Activated CD4-positive, alpha-beta T cell treated with anti-CD3 and anti-CD28 coated beads, Interleukin-2, Interleukin-6, amounts not matched to agents 100 ng/mL and 50 ng/mL, durations not matched to agents 16 hours and 8 hours (primary cell): ENCODE results near the gene NLN.
"Not testable (repeated sequence)": the region's sequence is repeated elsewhere in the genome, so short reads cannot be mapped to it uniquely, and the experiment has no call there.

Experiments
- DNase-seq: peaks from one replicate; pipeline ENCODE4 v3.0.0-alpha.2; 2020

NLN gene

DNA sequence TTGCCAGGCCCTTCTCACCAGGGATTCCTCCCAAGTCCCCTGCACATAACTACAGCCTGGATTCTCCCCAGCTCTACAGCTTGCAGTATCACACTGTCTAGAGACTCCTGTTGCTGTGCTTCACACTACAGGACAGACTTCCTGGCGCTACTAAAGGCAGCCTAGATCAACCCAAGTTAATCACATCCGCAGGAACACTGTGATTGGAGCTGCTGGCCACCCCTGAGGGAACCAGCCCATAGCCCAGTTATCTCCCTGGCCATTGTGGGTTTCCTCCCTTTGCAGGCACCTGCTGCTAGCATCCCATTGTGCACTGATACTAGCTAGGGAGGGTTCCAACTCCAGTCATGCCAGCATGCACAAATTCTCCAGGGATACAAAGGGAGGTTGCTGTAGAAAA lies 53.5 kb downstream of the NLN start:
- no peak for DNase-seq

GRCh38 chr5:65776441-65777141 lies 54.6 kb downstream of the NLN start:
- DNase-seq: no peak

DNA sequence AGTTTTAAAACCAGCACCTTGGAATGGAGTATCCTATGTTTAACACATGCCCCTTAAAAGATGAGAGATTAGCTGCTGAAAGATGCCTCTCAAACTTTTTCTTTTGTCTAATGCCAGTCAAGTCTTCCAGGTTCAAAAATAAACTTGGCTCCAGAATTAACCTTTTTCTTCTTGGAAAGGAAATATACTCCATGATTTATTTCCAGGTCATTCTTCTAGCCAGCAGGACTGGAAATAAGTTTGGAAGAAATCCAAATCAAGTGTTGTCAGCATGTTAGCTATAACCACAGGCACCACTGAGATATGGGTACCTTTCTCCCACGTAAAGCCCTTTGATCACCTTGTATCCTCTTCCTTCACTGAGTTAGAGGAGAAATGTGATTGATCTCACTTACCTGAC lies 56.1 kb downstream of the NLN start:
- DNase-seq: no peak

GRCh38 chr5:65779643-65780042 lies 57.6 kb downstream of the NLN start:
- peak; percentile 49 for DNase-seq

DNA sequence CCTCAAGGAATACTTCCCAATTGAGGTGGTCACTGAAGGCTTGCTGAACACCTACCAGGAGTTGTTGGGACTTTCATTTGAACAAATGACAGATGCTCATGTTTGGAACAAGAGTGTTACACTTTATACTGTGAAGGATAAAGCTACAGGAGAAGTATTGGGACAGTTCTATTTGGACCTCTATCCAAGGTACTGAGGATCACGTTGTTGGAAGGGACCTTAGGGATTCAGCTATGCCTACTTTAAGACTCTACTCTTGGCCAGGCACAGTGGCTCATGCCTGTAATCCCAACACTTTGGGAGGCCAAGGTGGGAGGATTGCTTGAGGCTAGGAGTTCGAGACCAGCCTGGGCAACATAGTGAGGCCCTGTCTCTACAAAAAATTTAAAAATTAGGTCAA lies 66.3 kb downstream of the NLN start:
- DNase-seq: not testable (repeated sequence)

DNA sequence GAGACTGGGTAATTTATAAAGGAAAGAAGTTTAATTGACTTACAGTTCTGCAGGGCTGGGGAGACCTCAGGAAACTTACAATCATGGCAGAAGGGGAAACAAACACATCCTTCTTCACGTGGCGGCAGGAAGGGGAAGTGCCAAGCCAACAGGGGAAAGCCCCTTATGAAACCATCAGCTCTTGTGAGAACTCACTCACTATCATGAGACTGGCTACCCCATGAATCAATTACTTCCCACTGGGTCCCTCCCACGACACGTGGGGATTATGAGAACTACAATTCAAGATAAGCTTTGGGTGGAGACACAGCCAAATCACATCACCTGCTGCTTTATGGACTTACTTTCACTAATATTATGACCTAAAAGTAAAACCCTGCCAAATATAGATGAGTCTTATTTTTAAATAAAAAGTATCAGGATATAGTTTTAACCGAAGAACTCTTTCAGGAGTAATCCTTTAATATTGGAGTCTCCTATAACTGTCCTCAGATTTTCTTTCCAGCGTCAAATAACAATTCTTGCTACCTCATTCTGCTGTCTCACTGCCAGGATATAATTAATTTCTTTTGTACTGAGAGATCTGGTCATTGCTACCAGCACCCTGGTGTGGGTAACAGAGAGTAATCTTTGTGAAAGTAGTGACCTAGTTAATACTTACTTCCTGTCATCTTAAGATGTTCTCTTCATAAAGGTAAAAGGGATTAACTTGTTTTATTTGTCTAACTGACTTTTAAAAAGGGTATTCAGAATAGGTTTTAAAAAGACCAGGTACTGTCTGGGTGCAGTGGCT lies 68.6 kb downstream of the NLN start:
- peak; percentile 43 for DNase-seq

GRCh38 chr5:65791712-65792673 lies 70.0 kb downstream of the NLN start:
- DNase-seq: no peak

DNA sequence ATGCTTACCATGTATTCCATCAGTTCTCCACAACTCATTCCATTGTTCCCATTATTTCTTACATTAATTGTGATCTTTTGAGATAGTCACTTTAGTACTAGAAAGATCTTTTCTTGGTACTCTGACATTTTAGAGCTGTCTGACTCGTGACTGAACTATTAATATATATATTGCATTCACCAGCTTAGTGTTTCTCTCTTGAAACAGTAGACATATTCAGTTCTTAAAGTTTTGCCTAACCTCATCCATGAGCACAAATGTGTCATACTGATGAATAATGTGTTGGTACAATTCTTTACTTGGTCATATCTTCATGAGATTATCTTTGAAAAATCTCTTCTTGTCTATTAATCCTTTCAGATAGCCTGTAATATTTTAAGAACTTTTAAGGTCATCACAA lies 74.3 kb downstream of the NLN start:
- DNase-seq: no peak

- DNase-seq: peak; percentile 34
Observed at GRCh38 chr5:65796751-65797316, 74.8 kb downstream of the NLN start.

DNA sequence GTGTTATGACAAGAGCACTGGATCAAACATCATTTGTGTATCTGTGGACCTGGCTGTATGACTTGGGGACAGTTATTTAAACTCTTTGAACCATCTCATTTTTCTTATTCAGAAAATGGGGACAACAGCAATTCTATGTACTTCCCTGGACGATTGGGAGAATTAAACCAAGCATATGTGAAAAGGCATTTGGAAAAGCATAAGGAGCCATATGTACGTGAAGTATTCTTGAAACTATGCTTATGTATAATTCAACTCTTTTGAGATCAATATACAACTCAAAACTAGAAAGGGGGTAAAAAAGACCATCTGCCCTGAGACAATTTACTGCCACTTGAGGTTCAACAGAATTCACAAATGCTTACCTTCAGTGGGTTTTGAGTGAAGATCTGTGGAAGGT lies 75.5 kb downstream of the NLN start:
- no peak for DNase-seq

- DNase-seq: no peak
Observed at GRCh38 chr5:65799857-65800256, 77.9 kb downstream of the NLN start.

DNA sequence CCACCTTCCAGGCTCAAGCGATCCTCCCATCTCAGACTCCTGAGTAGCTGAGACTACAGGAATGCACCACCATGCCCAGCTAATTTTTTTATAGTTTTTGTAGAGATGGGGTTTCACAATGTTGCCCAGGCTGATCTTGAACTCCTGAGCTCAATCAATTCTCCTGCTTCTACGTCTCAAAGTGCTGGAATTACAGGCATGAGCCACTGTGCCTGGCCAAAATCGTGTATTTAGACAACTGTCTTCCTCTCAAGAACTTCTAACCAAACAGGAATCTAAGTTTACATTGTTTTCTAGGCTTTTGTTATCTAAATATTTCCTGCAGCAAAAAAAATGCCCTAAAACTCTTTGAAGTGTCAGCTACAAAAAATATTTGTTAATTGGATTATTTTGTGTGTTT lies 78.8 kb downstream of the NLN start:
- no peak for DNase-seq

DNA sequence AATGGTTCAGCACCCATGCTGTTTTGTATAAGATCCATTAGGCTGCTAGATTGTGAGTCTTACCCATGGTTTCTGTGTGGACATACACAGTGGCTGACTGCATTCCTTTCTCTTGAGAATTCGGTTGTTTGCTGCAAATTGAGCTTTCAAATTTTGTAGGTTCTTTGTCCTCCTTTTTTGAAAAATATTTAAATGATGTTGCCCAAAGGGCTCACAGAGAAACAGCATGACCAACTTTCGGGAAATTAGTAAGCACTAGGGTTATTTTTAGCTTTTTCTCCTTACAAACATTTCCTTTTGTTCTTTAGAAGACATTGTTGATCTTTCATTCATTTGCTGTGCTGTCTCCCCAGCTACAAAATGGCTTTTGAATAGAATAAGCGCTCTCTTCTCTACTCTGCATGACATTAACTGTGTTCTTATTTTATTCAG lies 79.4 kb downstream of the NLN start:
- no peak for DNase-seq

GRCh38 chr5:65802080-65802479 lies 80.1 kb downstream of the NLN start:
- DNase-seq: no peak

- DNase-seq: no peak
Observed at GRCh38 chr5:65802820-65803219, 80.8 kb downstream of the NLN start.

GRCh38 chr5:65803699-65804391 lies 81.8 kb downstream of the NLN start:
- DNase-seq: peak; percentile 64

DNA sequence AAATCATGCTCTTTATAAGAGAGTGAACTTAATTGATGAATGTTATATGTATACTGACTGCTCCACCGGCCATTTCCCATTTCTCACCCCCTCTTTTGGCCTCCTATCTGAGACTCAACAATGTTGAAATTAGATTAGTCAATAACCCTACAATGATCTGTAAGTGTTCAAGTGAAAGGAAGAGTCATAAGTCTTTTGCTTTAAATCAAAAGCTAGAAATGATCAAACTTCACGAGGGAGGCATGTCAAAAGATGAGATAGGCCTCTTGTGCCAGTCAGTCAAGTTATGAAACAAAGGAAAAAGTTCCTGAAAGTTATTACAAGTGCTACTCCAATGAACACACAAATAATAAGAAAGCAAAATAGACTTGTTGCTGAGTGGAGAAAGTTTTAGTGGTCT lies 83.1 kb downstream of the NLN start:
- DNase-seq: peak; percentile 17

DNA sequence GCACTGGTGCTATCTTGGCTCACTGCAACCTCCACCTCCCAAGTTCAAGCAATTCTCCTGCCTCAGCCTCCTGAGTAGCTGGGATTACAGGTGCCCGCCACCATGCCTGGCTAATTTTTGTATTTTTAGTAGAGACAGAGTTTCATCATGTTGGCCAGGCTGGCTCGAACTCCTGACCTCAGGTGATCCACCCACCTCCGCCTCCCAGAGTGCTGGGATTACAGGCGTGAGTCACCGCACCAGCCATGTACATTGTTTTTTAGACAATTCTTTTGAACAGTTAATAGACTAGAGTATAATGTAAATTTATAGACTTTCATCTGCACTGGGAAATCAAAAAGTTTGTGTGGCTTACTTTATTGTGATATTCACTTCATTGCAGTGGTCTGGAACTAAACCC lies 85.5 kb downstream of the NLN start:
- not testable (repeated sequence) for DNase-seq

- no peak for DNase-seq
Observed at GRCh38 chr5:65808251-65808741, 86.3 kb downstream of the NLN start.

GRCh38 chr5:65808818-65809217 lies 86.8 kb downstream of the NLN start:
- DNase-seq: no peak

DNA sequence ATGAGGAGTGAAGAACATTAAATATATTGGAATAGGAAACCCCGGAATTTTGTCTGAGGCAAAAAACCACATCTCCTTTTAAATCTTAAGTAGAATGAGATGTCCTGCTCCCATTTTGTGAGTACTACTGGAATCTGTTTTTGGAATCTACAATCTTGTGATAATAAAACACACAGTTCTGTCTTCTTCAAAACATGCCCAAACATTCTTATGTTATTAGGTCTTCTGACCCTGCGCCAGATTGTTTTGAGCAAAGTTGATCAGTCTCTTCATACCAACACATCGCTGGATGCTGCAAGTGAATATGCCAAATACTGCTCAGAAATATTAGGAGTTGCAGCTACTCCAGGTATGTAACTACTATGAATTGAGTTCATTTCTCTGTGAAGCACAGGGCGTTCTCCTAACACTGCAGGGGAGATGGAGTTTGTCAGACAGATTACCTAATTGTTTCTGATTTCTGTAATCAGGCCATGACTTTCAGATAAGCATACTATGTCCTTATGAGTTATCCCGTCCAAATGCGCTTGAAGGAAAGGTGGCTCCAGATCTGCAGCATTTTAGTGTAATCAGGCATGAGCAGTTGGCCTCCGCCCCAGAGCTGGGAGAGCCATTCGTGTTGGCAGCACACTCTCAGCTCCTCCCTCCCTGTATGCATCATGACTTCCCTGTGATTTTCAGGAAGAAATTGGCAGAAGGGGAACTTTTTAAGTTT lies 88.0 kb downstream of the NLN start:
- DNase-seq: no peak
